Lung (tissue), 12 donors: Measurements from ENCODE around the gene TTLL8. TPM values are rescaled to one million over a fixed set of nuclear protein-coding genes. Genes with fewer than 3 reads are reported as not detected.

ENCODE experiments used
- ATAC-seq: fragments of 200-7000 bp; cut with Tn5 transposase; one replicate; pipeline ENCODE4 v1.9.1; 2020; ENCODE audit warnings: moderate number of reproducible peaks; ENCODE audit not compliant: insufficient read depth, low FRiP score
- DNase-seq, 3 donors: peaks; one replicate each; pipeline ENCODE4 v3.0.0-alpha.2; 2013 to 2017
- H3K27ac ChIP-seq, 2 donors: one replicate each; pipeline ENCODE4 v1.5.1; 2013; ENCODE audit warnings: mild to moderate bottlenecking in 2 of 2, moderate library complexity in 2 of 2, control low read depth in 1 of 2, inconsistent platforms in 1 of 2, low read depth in 1 of 2, low read length in 1 of 2
- H3K27me3 ChIP-seq, 3 donors: one replicate each; pipeline ENCODE4 v1.5.1; 2013; ENCODE audit warnings: low read length in 2 of 3; ENCODE audit not compliant: control insufficient read depth in 3 of 3, insufficient read depth in 3 of 3
- H3K36me3 ChIP-seq, 4 donors: one replicate each; pipeline ENCODE4 v1.5.1; 2013; ENCODE audit warnings: low read length in 4 of 4, mild to moderate bottlenecking in 1 of 4, moderate library complexity in 1 of 4; ENCODE audit not compliant: control insufficient read depth in 4 of 4, insufficient read depth in 4 of 4
- H3K4me1 ChIP-seq, 5 donors: one replicate each; pipeline ENCODE4 v1.5.1; 2013; ENCODE audit warnings: low read length in 5 of 5, mild to moderate bottlenecking in 2 of 5, moderate library complexity in 1 of 5; ENCODE audit not compliant: control insufficient read depth in 5 of 5, insufficient read depth in 5 of 5
- H3K4me3 ChIP-seq: one replicate; pipeline ENCODE4 v1.5.1; 2013; ENCODE audit warnings: mild to moderate bottlenecking, control low read depth, moderate library complexity
- H3K9ac ChIP-seq, 2 donors: one replicate each; pipeline ENCODE4 v1.5.1; 2013; ENCODE audit warnings: low read length in 2 of 2, control low read depth in 1 of 2; ENCODE audit not compliant: insufficient read depth in 1 of 2
- H3K9me3 ChIP-seq, 4 donors: one replicate each; pipeline ENCODE4 v1.5.1; 2013; ENCODE audit warnings: low read length in 3 of 4, mild to moderate bottlenecking in 1 of 4, moderate library complexity in 1 of 4; ENCODE audit not compliant: control insufficient read depth in 4 of 4, insufficient read depth in 3 of 4
- CTCF ChIP-seq: IDR thresholded peaks from 2 replicates; pipeline ENCODE4 v1.5.1; 2012; ENCODE audit warnings: mild to moderate bottlenecking; ENCODE audit errors: control extremely low read depth, extremely low read depth
- WGBS, 2 donors: extraction: QIAGEN DNeasy Blood & Tissue Kit; methylation state at CpG; one replicate each; pipeline ENCODE4 v1.1.7; 2013; 5-methylcytosine and 5-hydroxymethylcytosine counted together
- polyA plus RNA-seq, 2 donors: library from polyadenylated mRNA; stranded (reverse); fragments of 200-250 nt; gene quantifications; one replicate each; pipeline ENCODE4 v1.2.1, GENCODE V29; 2013
- total RNA-seq, 2 donors: library from RNA; depleted of rRNA in 1 of 2; stranded (reverse); fragments of >200 nt in 1 of 2; gene quantifications; one replicate each; pipeline ENCODE4 v1.2.1, GENCODE V29; 2014 to 2021
- donor health status: control.
- donor health status: control.
- donor health status: Bipolar disorder and iron deficiency.
- donor health status: healthy.
- donor health status: DM: yes; HTN: yes; CAD: no.

TTLL8 gene
- total and polyA plus RNA-seq, 4 donors = not detected

GRCh38 chr22:50046481-50047245, 11.4 kb downstream of the TTLL8 start:
- H3K27me3 ChIP-seq = peaks cover 7 to 8% (median 8%) of the 10 kb centered on the region in 3 donors

GRCh38 chr22:50046019-50046415, 12.1 kb downstream of the TTLL8 start:
- Histone ChIP-seq H3K4me3 (no peak overlapping the region), H3K9ac (no peak overlapping the region), H3K27ac (no peak overlapping the region), H3K9me3 (no peaks in the 10 kb centered on the region), H3K36me3 (no peaks in the 10 kb centered on the region), H3K27me3 (peaks cover 7 to 8% (median 8%) of the 10 kb centered on the region in 3 donors), H3K4me1 (no peaks in the 10 kb centered on the region)
- ATAC-seq (no peak), DNase-seq (no peak)
- WGBS, 2 donors = 76 to 90% methylated on average over 19 of the region's 19 CpGs
- no peak for TF ChIP-seq CTCF

More at GRCh38 chr22:50046481-50047245, 11.4 kb downstream of the TTLL8 start:
- ATAC-seq = no peak
- no peak for DNase-seq
- WGBS, 2 donors = 86 to 94% methylated on average over 22 to 27 of the region's 27 CpGs
- H3K36me3 ChIP-seq = no peaks in the 10 kb centered on the region
- H3K9ac ChIP-seq = no peak overlapping the region
- no peak for TF ChIP-seq CTCF
- H3K4me1 ChIP-seq = no peaks in the 10 kb centered on the region
- H3K9me3 ChIP-seq = no peaks in the 10 kb centered on the region
- H3K27ac ChIP-seq = no peak overlapping the region
- no peak overlapping the region for H3K4me3 ChIP-seq

- Histone ChIP-seq H3K9me3 (no peaks in the 10 kb centered on the region), H3K27ac (no peak overlapping the region), H3K36me3 (no peaks in the 10 kb centered on the region), H3K9ac (no peak overlapping the region), H3K4me3 (no peak overlapping the region), H3K27me3 (peaks cover 7 to 8% (median 8%) of the 10 kb centered on the region in 3 donors), H3K4me1 (no peaks in the 10 kb centered on the region)
- DNase-seq = no peak
- 78 to 86% methylated on average over 31 to 35 of the region's 35 CpGs for WGBS, 2 donors
- TF ChIP-seq CTCF = no peak
- no peak for ATAC-seq
Observed at GRCh38 chr22:50045211-50046018, 12.7 kb downstream of the TTLL8 start.
